Measurements from ENCODE around the gene APBA2. TPM values are rescaled to one million over a fixed set of nuclear protein-coding genes. Genes with fewer than 3 reads are reported as not detected.

APBA2 gene
- total and polyA plus RNA-seq, 2 of the 4 experiments (the other 2 are of a cell fraction) = 21.7 to 33.0 TPM

DNA sequence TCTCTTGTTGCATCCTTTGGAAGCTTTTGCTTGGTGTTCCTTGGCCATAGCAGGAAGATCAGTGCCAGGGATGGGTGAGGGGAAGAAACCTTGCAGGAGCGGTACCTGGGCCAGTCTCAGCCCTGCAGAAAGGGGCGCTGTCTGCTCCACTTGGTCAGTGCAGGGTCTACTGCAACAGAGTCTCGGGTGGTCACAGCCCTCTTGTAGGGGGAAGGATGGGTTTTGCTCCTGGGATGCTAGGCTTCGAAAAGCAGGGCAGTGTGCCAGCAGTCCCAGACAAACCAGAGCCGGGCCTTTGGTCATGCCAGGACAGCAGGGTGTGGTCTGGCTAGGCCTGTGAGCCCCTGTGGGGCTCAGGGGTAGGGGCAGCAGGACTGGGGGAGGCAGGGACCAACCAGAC, 186.7 kb downstream of the APBA2 start:
- dilution Hi-C loops (cut with HindIII; ENCODE audit: low sequenced_read_pairs, unreplicated experiment) (no loop called here), intact Hi-C loops (cut with micrococcal nuclease) (no loop called here), in situ Hi-C loops (cut with MboI; ENCODE audit: low sequenced_read_pairs) (no loop called here)
- H3K36me3 ChIP-seq (ENCODE audit: control insufficient read depth, insufficient read depth, low read length) = no peaks in the 10 kb centered on the region; the same call in 1 of the 2 replicates
- H3K4me2 ChIP-seq (ENCODE audit: low read depth, low read length) = no peak overlapping the region
- no peak overlapping the region for H3K27ac ChIP-seq (ENCODE audit: insufficient read depth, low read length)
- peaks cover 11% of the 10 kb centered on the region; the same call in 1 of the 2 replicates for H3K9me1 ChIP-seq (ENCODE audit: insufficient read depth, low read length)
- H3K4ac ChIP-seq (ENCODE audit: low read depth, low read length) = no peak overlapping the region
- H3K23ac ChIP-seq (ENCODE audit: low read depth, low read length) = no peak overlapping the region
- CTCF ChIA-PET = no interaction called here
- no peak overlapping the region for H3K56ac ChIP-seq (ENCODE audit: extremely low read depth, insufficient read depth, low read length)
- TF ChIP-seq RCOR1 (IDR thresholded peaks at IDR 0.05; ENCODE audit: insufficient replicate concordance, low read length) = no peak
- TF ChIP-seq CHD1 (IDR thresholded peaks at IDR 0.05; ENCODE audit: low read depth, low read length) = no peak
- no peak for TF ChIP-seq FOS (IDR thresholded peaks at IDR 0.05; ENCODE audit: low read depth, low read length)
- no peak for TF ChIP-seq MAZ (IDR thresholded peaks at IDR 0.05; ENCODE audit: borderline replicate concordance, low read depth, low read length)
- no peak for TF ChIP-seq BHLHE40 (IDR thresholded peaks at IDR 0.05; ENCODE audit: low read depth, low read length)
- TF ChIP-seq MAFK (IDR thresholded peaks at IDR 0.05; ENCODE audit: low read depth, low read length) = no peak
- TF ChIP-seq, protein P1, sequence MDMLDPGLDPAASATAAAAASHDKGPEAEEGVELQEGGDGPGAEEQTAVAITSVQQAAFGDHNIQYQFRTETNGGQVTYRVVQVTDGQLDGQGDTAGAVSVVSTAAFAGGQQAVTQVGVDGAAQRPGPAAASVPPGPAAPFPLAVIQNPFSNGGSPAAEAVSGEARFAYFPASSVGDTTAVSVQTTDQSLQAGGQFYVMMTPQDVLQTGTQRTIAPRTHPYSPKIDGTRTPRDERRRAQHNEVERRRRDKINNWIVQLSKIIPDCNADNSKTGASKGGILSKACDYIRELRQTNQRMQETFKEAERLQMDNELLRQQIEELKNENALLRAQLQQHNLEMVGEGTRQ (IDR thresholded peaks at IDR 0.05; ENCODE audit: low read depth, low read length) = no peak
- no peak for TF ChIP-seq RAD21 (IDR thresholded peaks at IDR 0.05; ENCODE audit: low read length)
- H3K9ac ChIP-seq (ENCODE audit: low read depth, low read length) = no peak overlapping the region
- 100% methylated on average over 2 of the region's 5 CpGs; no CpG with 5 or more reads in 1 of the 2 experiments for WGBS, 2 experiments (ENCODE audit: extremely low coverage in 2 of 2, insufficient read length in 1 of 2)
- H3K4me3 ChIP-seq (ENCODE audit: insufficient read depth, low read depth, low read length) = no peak overlapping the region
- H2AK9ac ChIP-seq (replicated peaks; ENCODE audit: low read depth, low read length, poor library complexity) = no peak overlapping the region
- no peak overlapping the region for H4K8ac ChIP-seq (ENCODE audit: low read depth in 2 of 2, low read length in 2 of 2)
- ATAC-seq (ENCODE audit: low read depth) = no peak
- H3K14ac ChIP-seq (replicated peaks; ENCODE audit: low read depth, low read length) = no peak overlapping the region
- H2BK120ac ChIP-seq (ENCODE audit: low read depth, low read length) = no peak overlapping the region
- H3K18ac ChIP-seq (ENCODE audit: low read depth, low read length) = no peak overlapping the region
- no peak overlapping the region for H2AFZ ChIP-seq (replicated peaks; ENCODE audit: low read length, poor library complexity)
- no peak overlapping the region for H2BK15ac ChIP-seq (ENCODE audit: low read depth, low read length)
- DNase-seq = no peak
- H4K5ac ChIP-seq (ENCODE audit: low read depth, low read length) = no peak overlapping the region
- H2BK5ac ChIP-seq (ENCODE audit: low read depth, low read length, poor library complexity, severe bottlenecking) = no peak overlapping the region
- H3K79me1 ChIP-seq (ENCODE audit: low read depth in 1 of 2, low read length in 2 of 2) = peaks cover 8 to 11% of the 10 kb centered on the region in 2 experiments; a peak in 1 of 4 replicates
- no TSS peak for BruUV-seq (replicated peaks)
- POLR2A ChIA-PET (ENCODE audit: unreplicated experiment) = no interaction called here
- H4K91ac ChIP-seq (ENCODE audit: insufficient read depth, low read depth, low read length) = no peak overlapping the region
- H2BK20ac ChIP-seq (ENCODE audit: low read depth, low read length) = no peak overlapping the region
- H3K9me3 ChIP-seq (ENCODE audit: control insufficient read depth, insufficient read depth, low read length) = 0 out of 2 replicates have a peak, but pooled peaks cover 2% of the 10 kb centered on the region
- H3K27me3 ChIP-seq (ENCODE audit: control insufficient read depth, insufficient read depth, low read length) = no peaks in the 10 kb centered on the region
- H4K20me1 ChIP-seq (ENCODE audit: insufficient read depth, low read length) = no peaks in the 10 kb centered on the region
- no peaks in the 10 kb centered on the region for H3K4me1 ChIP-seq (ENCODE audit: control insufficient read depth, insufficient read depth, low read length)
- H2AK5ac ChIP-seq (ENCODE audit: low read depth, low read length) = no peak overlapping the region
